Fibroblast of lung (primary cell): ENCODE measurements around the gene SLC35G4.
"Not testable (repeated sequence)": the region's sequence is repeated elsewhere in the genome, so short reads cannot be mapped to it uniquely, and the experiment has no call there.

Experiments
- CTCF ChIP-seq, 2 donors: IDR thresholded peaks in 1 of 2; conservative IDR thresholded peaks in 1 of 2; 1 replicate in 1 of 2; 2 replicates in 1 of 2; pipeline ENCODE4 v1.5.1; 2011 to 2012; ENCODE audit warnings: low read length in 2 of 2, control low read depth in 1 of 2, inconsistent platforms in 1 of 2, low read depth in 1 of 2, mild to moderate bottlenecking in 1 of 2
- EZH2 ChIP-seq: IDR thresholded peaks from 2 replicates; pipeline ENCODE4 v1.5.1; 2012; ENCODE audit warnings: low read length, control low read depth, mild to moderate bottlenecking; ENCODE audit errors: missing control alignments

GRCh38 chr18:11608618-11609017, 778 bp upstream of the SLC35G4 start:
- TF ChIP-seq CTCF (conservative IDR thresholded peaks at IDR 0.05 in 1 of 2, IDR thresholded peaks at IDR 0.05 in 1 of 2; ENCODE audit: low read depth in 1 of 2, low read length in 2 of 2); EZH2: not testable (repeated sequence)
